NCI-H345 treated with DMSO at 0.1 percent for 48 hours (cell line): ENCODE results near the gene NAIF1.
A peak's percentile ranks its signal among the peaks of the same experiment; 100 is the strongest.
"Not testable (repeated sequence)": the region's sequence is repeated elsewhere in the genome, so short reads cannot be mapped to it uniquely, and the experiment has no call there.

Source experiments
- DNase-seq: peaks from one replicate; lab custom pipeline; 2025; ENCODE audit not compliant: unreplicated experiment; lab: John Stamatoyannopoulos, UW

The NAIF1 gene, protein sequence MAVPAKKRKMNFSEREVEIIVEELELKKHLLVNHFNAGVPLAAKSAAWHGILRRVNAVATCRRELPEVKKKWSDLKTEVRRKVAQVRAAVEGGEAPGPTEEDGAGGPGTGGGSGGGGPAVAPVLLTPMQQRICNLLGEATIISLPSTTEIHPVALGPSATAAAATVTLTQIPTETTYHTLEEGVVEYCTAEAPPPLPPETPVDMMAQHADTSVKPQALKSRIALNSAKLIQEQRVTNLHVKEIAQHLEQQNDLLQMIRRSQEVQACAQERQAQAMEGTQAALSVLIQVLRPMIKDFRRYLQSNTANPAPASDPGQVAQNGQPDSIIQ

DNA sequence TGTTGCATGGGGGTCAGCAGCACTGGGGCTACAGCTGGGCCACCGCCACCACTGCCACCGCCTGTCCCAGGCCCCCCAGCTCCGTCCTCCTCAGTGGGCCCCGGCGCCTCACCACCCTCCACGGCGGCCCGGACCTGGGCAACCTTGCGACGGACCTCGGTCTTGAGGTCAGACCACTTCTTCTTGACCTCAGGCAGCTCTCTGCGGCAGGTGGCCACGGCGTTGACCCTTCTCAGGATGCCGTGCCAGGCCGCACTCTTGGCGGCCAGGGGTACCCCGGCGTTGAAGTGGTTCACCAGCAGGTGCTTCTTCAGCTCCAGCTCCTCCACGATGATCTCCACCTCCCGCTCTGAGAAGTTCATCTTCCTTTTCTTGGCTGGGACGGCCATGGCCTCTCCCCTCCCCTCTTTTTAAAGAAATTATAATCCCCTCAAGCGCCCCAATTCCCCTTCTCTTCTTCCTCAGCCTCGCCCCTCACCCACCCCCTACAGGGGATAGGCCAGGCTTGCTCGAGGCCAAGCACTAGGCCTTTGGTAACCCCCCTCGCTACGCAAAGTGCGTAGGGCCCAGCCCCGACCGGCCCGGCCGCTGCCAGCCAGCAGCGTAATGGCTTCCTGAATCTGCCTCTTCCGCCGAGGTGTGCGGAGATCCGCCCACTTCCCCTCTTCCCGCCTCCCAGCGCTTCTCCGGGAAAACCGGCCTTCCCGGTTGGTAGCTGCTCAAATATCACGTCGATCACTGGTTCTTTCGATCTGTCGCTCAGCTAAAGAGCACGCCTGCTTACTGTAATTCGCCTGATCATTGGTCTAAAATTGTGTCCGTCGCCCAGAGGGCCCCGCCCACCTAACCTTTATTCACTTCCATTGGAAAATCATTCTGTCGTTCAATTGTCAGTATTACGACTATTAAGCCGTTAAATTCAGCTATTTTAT is at the start of gene NAIF1:
NAIF1 (minus strand) TSS at position 608 of the 932 bp plus-strand sequence; CDS start at position 389, 219 bp downstream.
- DNase-seq = peak; percentile 98

DNA sequence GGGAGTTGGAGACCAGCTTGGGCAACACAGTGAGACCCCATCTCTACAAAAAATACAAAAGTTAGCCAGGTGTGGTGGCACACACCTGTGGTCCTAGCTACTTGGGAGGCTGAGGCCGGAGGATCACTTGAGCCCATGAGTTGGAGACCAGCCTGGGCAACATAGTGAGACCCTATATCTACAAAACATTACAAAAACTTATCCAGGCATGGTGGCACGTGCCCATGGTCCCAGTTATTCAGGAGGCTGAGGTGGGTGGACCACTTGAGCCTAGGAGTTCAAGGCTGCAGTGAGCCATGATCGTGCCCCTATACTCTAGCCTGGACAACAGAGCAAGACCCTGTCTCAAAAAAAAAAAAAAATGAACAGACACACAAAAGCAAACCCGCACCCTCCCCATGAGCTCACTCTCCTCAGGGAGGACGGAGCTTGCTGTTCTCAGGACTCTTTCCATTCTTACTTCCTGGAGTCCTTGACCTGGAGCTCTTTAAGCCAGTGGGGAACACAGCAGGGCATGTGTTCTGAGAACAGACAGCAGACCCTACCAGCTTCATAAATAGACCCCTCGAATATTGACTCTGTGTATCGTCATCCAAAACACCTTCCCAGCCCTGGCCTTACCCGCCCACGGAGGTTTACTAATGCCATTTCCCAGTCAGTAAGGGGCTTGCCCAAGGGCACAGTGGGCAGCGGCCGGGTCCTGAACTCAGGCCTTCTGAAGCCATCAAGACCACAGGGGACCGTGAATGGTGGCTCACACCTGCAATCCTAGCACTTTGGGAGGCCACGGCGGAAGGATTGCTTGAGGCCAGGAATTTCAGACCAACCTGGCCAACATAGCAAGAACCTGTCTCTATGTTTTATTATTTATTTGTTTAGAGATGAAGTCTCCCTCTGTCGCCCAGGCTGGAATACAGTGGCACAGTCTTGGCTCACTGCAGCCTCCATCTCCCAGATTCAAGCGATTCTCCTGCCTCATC is 49.3 kb upstream of the NAIF1 start:
- DNase-seq = no peak

DNA sequence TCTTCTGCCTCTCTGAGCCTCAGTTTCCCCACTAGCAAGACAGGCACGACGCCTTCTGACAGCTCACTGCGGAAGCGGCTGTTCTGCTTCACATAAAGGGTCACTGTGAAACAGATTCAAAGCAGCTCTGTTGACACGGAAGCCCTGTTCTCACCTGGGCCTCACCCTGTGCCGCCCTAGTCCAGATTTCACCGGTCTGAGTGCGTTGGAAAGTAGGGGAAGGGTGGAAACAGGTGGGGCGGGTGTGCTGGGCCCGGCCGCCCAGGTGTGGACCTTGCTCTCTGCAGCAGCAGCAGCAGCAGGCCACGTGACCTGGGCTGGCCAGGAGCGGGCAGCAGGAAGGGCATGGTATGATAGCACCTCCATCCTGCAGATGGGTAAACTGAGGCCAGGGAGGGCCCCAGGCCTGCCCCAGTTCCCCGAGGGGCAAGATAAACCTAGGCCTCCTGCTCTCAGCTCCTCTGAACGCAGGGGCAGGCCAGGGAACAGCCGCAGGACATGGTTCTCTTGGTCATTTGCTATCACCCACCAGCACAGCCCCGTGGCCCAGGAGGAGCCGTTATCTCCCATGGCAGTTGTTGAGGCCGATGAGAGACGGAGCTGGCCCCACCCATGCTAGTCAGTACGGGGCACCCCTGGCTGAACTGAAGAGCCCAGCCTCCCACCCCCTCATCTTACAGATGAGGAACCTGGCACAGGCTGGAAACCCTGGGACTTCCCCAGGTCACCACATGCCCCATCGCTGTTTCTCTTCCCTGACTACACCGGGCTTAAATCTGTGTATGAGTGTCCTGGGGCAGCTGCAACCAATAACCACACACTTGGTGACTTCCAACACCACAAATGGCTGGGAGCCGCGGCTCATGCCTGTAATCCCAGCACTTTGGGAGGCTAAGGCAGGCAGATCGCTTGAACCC is 48.3 kb upstream of the NAIF1 start:
- DNase-seq = no peak

DNA sequence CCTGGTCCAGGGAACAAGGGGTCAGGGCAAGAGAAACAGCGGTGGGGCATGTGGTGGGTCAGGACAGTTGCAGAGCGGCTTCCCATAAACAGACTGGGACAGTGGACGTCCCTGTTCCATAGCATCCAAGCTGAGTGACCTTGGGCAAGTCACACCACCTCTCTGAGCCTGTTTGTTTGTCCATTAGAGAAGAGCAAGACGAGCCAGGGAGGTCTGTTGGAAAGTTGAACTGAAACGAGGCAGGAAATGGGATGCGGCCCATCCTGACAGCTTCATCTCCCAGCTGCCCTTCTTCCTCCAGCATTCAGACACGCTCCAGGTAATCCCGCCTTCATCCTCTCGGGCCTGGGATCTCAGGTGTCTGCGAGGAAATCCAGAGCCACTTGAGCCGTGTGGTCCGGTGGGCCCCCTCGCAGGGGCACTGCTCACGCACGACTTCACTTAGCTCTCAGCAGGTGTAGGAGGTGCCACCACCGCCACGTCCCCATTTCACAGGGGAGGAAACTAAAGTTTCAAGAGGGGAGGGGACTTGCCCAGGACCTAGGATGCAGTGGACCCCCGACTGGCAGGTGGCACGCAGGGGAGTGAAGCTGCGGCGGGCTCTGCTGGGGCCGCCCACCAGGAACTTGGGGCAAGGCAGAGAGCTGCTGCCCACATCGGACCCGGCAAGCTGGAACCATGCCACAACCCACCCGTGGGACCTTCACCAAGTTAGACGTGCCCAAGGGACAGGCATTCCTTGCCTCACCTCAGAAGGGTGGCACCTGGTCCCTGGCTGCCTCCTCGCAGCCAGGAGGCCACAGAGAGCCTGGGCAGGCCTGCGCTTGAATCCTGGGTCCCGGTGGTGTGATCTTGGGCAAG is 47.4 kb upstream of the NAIF1 start:
- DNase-seq = no peak

DNA sequence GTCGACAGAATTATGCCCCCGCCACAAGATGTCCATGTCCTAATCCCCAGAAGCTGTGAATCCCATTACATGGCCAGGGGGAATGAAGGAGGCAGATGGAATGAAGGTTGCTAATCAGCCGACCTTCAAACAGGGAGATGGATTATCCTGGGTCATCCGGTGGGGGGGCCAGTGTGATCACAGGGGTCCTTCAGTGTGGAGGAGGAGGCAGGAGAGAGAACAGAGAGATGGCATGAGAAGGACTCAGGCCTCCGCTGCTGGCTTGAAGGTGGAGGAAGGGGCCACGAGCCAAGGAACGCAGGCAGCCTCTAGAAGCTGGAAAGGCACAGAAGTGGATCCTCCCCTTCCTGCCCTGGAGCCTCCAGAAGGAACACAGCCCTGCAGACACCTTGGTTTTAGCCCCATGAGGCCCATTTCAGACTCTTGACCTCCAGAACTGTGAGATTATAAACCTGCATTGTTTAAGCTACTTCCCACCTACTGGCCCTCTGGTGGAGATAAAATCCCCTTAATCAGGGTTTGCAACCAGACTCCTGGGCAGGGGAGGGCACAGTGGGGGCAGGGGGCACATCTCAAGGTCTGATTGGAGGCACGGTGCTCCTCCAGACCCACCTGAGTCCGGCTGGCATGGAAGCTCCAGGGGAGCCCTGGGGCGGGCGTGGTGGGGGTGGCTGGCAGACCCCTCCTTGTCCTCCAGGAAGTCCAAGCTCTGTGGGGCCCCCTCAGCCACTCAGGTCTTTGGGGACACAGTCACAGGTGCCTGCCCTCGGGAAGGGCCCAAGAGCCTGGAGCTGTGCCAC is 46.6 kb upstream of the NAIF1 start:
- no peak for DNase-seq

DNA sequence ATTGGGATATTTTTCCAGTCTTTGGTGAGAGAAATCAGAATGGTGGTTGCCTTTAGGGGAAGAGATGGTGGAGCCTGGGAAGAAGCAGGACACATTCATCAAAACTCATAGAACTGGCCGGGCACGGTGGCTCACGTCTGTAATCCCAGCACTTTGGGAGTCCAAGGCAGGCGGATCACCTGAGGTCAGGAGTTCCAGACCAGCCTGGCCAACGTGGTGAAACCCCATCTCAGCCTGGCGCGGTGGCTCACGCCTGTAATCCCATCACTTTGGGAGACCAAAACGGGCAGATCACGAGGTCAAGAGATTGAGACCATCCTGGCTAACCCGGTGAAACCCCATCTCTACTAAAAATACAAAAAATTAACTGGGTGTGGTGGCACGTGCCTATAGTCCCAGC is 44.6 kb upstream of the NAIF1 start:
- not testable (repeated sequence) for DNase-seq

DNA sequence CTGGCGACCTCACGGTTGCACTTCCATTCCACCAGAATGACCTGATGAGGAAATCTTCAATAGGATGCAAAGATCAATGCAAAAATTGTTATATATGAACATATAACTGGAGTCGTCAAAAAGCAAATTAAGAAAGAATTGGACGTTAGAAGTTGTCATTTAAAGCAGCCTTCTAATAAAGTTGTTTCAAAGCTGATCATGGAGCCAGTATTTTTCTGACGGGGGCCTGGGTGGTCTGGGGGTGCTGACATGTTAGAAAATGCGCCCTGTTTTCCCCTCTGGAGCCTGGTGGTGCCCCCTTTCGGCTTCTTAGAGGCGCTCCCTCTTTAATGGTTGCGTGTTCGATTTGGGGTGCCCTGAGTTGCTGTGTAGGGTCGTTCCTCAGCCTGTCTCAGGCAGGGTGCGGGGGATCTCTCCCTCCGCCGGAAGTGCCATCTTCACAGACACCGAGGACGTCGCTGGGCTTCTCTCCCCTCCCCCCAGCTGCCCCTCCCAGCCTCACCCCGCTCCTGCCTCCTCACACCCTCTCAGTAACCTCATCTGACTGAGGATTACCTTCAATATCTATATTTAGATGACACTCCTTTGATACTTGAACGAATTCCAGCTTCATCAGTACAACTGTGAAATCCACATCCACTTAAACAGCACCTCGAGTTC is 42.1 kb upstream of the NAIF1 start:
- DNase-seq = no peak

DNA sequence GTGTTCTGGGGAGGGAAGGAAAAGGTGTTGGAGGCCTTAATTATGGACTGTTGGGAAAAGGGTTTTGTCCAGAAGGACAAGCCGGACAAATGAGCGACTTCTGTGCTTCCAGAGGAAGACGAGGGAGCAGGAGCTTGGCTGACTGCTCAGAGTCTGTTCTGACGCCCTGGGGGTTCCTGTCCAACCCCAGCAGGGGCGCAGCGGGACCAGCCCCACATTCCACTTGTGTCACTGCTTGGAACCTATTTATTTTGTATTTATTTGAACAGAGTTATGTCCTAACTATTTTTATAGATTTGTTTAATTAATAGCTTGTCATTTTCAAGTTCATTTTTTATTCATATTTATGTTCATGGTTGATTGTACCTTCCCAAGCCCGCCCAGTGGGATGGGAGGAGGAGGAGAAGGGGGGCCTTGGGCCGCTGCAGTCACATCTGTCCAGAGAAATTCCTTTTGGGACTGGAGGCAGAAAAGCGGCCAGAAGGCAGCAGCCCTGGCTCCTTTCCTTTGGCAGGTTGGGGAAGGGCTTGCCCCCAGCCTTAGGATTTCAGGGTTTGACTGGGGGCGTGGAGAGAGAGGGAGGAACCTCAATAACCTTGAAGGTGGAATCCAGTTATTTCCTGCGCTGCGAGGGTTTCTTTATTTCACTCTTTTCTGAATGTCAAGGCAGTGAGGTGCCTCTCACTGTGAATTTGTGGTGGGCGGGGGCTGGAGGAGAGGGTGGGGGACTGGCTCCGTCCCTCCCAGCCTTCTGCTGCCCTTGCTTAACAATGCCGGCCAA is 41.3 kb upstream of the NAIF1 start:
- DNase-seq = no peak

DNA sequence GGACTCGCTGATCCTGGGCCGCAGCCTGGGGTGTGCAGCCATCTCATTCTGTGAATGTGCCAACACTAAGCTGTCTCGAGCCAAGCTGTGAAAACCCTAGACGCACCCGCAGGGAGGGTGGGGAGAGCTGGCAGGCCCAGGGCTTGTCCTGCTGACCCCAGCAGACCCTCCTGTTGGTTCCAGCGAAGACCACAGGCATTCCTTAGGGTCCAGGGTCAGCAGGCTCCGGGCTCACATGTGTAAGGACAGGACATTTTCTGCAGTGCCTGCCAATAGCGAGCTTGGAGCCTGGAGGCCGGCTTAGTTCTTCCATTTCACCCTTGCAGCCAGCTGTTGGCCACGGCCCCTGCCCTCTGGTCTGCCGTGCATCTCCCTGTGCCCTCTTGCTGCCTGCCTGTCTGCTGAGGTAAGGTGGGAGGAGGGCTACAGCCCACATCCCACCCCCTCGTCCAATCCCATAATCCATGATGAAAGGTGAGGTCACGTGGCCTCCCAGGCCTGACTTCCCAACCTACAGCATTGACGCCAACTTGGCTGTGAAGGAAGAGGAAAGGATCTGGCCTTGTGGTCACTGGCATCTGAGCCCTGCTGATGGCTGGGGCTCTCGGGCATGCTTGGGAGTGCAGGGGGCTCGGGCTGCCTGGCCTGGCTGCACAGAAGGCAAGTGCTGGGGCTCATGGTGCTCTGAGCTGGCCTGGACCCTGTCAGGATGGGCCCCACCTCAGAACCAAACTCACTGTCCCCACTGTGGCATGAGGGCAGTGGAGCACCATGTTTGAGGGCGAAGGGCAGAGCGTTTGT is 40.5 kb upstream of the NAIF1 start:
- no peak for DNase-seq

DNA sequence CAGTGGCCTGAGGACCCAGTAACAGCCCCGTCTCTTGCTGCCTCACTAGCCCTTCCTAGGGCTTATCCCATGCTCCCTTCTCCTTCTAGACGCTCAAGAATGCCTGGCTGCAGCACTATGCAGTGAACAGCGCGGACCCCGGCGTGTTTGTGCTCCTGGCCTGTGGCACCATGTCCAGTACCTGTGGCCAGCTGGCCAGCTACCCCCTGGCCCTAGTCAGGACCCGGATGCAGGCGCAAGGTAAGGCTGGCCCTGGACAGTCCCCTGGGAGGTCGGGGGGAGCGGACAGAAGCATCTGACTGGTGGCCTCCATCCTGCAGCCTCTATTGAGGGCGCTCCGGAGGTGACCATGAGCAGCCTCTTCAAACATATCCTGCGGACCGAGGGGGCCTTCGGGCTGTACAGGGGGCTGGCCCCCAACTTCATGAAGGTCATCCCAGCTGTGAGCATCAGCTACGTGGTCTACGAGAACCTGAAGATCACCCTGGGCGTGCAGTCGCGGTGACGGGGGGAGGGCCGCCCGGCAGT is 39.9 kb upstream of the NAIF1 start:
- DNase-seq = no peak

DNA sequence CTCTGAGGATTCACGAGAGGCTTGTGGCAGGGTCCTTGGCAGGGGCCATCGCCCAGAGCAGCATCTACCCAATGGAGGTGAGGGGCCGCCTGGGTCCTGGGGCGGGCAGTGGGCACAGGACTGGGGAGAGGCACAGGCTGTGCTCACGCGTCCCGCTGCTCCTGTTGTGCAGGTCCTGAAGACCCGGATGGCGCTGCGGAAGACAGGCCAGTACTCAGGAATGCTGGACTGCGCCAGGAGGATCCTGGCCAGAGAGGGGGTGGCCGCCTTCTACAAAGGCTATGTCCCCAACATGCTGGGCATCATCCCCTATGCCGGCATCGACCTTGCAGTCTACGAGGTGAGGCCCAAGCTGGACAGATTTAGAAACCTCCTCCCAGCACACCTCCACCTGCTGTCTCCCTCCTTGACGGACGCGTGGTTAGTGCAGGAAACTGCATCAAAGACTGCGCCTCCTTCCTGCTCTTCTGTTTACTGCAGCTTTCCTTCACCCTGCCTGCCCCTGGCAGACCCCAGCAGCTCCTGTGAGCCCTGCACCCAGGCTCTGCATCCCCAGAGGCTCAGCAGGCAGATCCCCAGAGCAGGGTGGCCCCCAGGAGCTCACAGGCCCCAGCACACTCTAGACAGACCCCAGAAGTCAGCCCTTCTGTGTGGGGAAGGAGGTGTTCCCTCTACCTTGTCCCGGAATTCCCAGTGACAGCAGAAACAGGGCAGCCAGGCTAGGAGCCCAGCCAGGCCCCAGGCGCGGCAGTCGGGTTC is 39.2 kb upstream of the NAIF1 start:
- no peak for DNase-seq

DNA sequence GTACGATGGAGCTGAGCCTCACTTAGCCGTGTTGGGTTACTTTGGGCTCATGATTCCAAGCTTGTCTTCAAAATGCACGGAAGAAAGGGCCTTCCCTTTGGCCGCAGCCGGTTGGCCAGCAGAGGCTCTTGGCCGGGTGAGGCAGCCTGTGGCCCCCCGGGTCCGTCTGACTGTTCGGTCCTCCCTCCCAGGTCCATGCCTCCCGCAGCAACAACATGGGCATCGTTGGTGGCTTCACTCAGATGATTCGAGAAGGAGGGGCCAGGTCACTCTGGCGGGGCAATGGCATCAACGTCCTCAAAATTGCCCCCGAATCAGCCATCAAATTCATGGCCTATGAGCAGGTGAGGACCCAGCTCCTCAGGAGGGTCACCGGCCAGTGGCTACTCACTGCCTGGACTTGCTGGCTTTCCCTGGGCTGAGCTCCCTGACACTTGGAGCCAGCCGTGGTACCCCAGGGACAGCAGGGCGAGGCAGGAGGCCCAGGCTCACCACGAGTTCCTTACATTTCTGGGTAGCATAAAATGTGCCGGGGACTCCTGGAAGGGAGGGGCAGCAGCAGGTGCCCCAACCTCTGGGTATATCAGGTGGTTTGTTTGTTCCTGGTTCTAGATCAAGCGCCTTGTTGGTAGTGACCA is 38.5 kb upstream of the NAIF1 start:
- DNase-seq = no peak

DNA sequence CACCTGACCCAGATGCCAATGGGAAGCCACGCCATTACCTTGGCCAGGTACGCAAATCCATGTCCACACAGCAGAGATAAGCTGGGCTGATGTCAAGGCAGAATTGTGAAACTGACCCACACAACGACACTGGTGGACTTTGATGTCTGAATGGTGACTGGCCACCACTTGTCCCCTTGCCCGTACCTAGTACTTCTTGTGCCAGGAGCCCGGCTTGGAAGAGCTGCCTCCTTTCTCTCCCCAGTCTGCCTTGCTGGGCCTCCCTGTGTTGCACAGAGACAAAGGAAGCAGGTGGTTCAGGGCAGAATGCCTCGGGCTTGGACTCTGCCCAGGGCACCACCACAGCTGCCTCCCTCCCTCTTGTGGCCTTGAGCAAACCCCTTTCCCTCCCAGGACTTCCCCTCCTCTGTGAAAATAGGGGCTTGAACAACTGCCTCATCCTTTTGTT is 37.1 kb upstream of the NAIF1 start:
- DNase-seq = no peak

DNA sequence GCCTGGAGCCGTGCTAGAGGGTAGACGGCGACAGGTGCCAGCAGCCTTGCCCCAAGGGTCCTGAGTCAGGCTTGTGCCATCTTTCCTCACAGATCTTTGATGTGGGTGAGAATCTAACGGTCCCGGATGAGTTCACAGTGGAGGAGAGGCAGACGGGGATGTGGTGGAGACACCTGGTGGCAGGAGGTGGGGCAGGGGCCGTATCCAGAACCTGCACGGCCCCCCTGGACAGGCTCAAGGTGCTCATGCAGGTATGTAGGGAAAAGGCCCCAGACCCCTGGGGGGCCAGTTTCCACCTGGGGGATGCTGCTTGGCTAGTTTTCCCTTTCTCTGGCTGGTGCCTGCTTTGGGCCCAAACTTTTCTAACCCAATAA is 36.5 kb upstream of the NAIF1 start:
- no peak for DNase-seq
